Endometrial microvascular endothelial cells (primary cell): ENCODE results near the gene ESAM. TPM values are rescaled to one million over a fixed set of nuclear protein-coding genes. Genes with fewer than 3 reads are reported as not detected.

ENCODE experiments used
- in situ Hi-C: cut with HindIII; loops from 2 replicates; pipeline ENCODE4 v1.10.0; 2017; ENCODE audit warnings: low sequenced_read_pairs, low pct_unique_long_range_greater_than_20kb; ENCODE audit errors: inconsistent ontology term
- total RNA-seq: library from RNA; depleted of rRNA; stranded (reverse); fragments of >200 nt; gene quantifications from one replicate; pipeline ENCODE4 v1.2.3, GENCODE V29; 2015; ENCODE audit errors: inconsistent ontology term

The ESAM gene
- total RNA-seq, 1 donor from 2014 or later: 289 TPM

- in situ Hi-C loops: no loop called here
These were observed 5.9 kb downstream of the ESAM start for GRCh38 chr11:124756033-124756752.

- in situ Hi-C loops: no loop called here
These were observed 7.4 kb downstream of the ESAM start for GRCh38 chr11:124754710-124755109.

GRCh38 chr11:124754309-124754708, 7.8 kb downstream of the ESAM start:
- in situ Hi-C loops: no loop called here

GRCh38 chr11:124753624-124754023, 8.5 kb downstream of the ESAM start:
- in situ Hi-C loops: no loop called here

- in situ Hi-C loops: no loop called here
These were observed 8.9 kb downstream of the ESAM start for GRCh38 chr11:124753205-124753604.

- in situ Hi-C loops: no loop called here
These were observed 9.5 kb downstream of the ESAM start for GRCh38 chr11:124752471-124753102.

GRCh38 chr11:124751741-124752470, 10.2 kb downstream of the ESAM start, which contains the start of gene VSIG2:
Gene VSIG2 (minus strand): TSS chr11:124752255. CDS start chr11:124752137, 118 bp downstream.
- in situ Hi-C loops: no loop called here

- in situ Hi-C loops: no loop called here
These were observed 10.7 kb downstream of the ESAM start for GRCh38 chr11:124751391-124751740.

GRCh38 chr11:124749912-124750311, 12.2 kb downstream of the ESAM start:
- in situ Hi-C loops: no loop called here

- in situ Hi-C loops: no loop called here
These were observed 13.4 kb downstream of the ESAM start for GRCh38 chr11:124748481-124749343.

- in situ Hi-C loops: no loop called here
These were observed 14.0 kb downstream of the ESAM start for GRCh38 chr11:124748100-124748418.

GRCh38 chr11:124747406-124748099, 14.5 kb downstream of the ESAM start:
- in situ Hi-C loops: no loop called here

GRCh38 chr11:124746621-124747243, 15.4 kb downstream of the ESAM start:
- in situ Hi-C loops: no loop called here

- in situ Hi-C loops: no loop called here
These were observed 16.1 kb downstream of the ESAM start for GRCh38 chr11:124745835-124746620.

- in situ Hi-C loops: no loop called here
These were observed 16.7 kb downstream of the ESAM start for GRCh38 chr11:124745270-124745834.

GRCh38 chr11:124743050-124743449, 19.0 kb downstream of the ESAM start:
- in situ Hi-C loops: no loop called here

GRCh38 chr11:124742555-124742954, 19.5 kb downstream of the ESAM start:
- in situ Hi-C loops: no loop called here
